ENCODE data around the gene A3GALT2. TPM values are rescaled to one million over a fixed set of nuclear protein-coding genes. Genes with fewer than 3 reads are reported as not detected.

The A3GALT2 gene
- total RNA-seq, 2 experiments from 2014 or later: not detected

DNA sequence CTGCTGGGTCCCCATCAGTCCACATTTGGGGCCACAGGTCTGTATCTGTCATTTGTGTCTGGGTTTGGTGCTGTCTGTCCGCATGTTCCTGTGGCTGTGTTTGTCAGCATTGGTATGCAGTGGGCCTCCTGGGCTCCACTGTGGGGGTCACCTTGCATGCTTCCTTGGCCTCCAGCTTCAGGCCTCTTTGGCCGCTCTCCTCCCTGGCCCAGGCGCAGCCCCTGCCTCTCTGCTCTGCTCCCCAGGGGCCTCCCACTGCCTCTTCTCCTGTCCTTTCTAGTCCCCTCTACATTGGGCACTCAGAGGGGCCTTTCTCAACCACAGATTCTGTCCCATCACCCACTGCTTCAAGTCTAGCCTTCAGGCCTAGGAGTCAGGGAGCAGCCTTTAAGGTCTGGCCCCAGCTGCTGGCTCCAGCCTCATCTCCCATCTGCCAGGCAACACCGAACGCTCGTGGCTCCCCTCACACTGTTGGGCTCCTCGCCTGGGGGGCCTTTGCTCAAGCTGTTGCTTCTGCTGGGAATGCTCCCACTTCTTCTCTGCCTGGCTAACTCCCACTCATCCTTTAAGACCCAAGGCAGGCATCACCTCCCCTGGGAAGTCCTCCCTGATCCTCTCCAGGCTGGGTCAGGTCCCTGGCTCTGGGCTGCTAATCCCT lies 50.0 kb downstream of the A3GALT2 start:
- H3K9me3 ChIP-seq (ENCODE audit: low read length): no peaks in the 10 kb centered on the region
- no peaks in the 10 kb centered on the region for H3K79me2 ChIP-seq (ENCODE audit: insufficient read depth, low read depth, low read length)
- no peak overlapping the region for H3K4me2 ChIP-seq (ENCODE audit: low read length)
- ChIA-PET POLR2A (interaction anchor here (0.8 kb wide), 1 partner anchor 90 kb away, joined by 3 read pairs; no protein-coding TSS in a partner anchor), CTCF (ENCODE audit: unreplicated experiment) (no interaction called here)
- no peak overlapping the region for H2AFZ ChIP-seq (ENCODE audit: low read length)
- no peaks in the 10 kb centered on the region for H3K9me2 ChIP-seq (ENCODE audit: insufficient read depth, low read length)
- H3K27ac ChIP-seq (ENCODE audit: low read depth, low read length, poor library complexity, severe bottlenecking): no peak overlapping the region
- no peak for TF ChIP-seq EZH2phosphoT487 (IDR thresholded peaks at IDR 0.05; ENCODE audit: borderline replicate concordance, low read depth, low read length)
- TF ChIP-seq, protein P1, sequence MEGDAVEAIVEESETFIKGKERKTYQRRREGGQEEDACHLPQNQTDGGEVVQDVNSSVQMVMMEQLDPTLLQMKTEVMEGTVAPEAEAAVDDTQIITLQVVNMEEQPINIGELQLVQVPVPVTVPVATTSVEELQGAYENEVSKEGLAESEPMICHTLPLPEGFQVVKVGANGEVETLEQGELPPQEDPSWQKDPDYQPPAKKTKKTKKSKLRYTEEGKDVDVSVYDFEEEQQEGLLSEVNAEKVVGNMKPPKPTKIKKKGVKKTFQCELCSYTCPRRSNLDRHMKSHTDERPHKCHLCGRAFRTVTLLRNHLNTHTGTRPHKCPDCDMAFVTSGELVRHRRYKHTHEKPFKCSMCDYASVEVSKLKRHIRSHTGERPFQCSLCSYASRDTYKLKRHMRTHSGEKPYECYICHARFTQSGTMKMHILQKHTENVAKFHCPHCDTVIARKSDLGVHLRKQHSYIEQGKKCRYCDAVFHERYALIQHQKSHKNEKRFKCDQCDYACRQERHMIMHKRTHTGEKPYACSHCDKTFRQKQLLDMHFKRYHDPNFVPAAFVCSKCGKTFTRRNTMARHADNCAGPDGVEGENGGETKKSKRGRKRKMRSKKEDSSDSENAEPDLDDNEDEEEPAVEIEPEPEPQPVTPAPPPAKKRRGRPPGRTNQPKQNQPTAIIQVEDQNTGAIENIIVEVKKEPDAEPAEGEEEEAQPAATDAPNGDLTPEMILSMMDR (conservative IDR thresholded peaks at IDR 0.05; ENCODE audit: low read length): no peak
- no TSS peak for BruUV-seq (replicated peaks)
- no peaks in the 10 kb centered on the region for H3K36me3 ChIP-seq (ENCODE audit: insufficient read depth, low read length)
- intact Hi-C loops (cut with micrococcal nuclease; ENCODE audit: unreplicated experiment): no loop called here
- no peak for DNase-seq (ENCODE audit: low spot score)
- H3K4me3 ChIP-seq (ENCODE audit: low read depth, low read length, poor library complexity, severe bottlenecking): no peak overlapping the region
- no peaks in the 10 kb centered on the region; the same call in 1 of the 2 replicates for H4K20me1 ChIP-seq (ENCODE audit: insufficient read depth, low read length)
- H3K4me1 ChIP-seq (ENCODE audit: insufficient read depth, low read length, poor library complexity, severe bottlenecking): no peaks in the 10 kb centered on the region

- Histone ChIP-seq H3K4me3 (ENCODE audit: low read depth, low read length, poor library complexity, severe bottlenecking) (no peak overlapping the region), H2AFZ (ENCODE audit: low read length) (no peak overlapping the region), H3K4me2 (ENCODE audit: low read length) (no peak overlapping the region), H3K9me3 (ENCODE audit: low read length) (no peaks in the 10 kb centered on the region), H3K36me3 (ENCODE audit: insufficient read depth, low read length) (no peaks in the 10 kb centered on the region), H3K79me2 (ENCODE audit: insufficient read depth, low read depth, low read length) (no peaks in the 10 kb centered on the region), H3K9me2 (ENCODE audit: insufficient read depth, low read length) (no peaks in the 10 kb centered on the region), H4K20me1 (ENCODE audit: insufficient read depth, low read length) (no peaks in the 10 kb centered on the region; the same call in 1 of the 2 replicates), H3K27ac (ENCODE audit: low read depth, low read length, poor library complexity, severe bottlenecking) (no peak overlapping the region), H3K4me1 (ENCODE audit: insufficient read depth, low read length, poor library complexity, severe bottlenecking) (no peaks in the 10 kb centered on the region)
- POLR2A ChIA-PET: interaction anchor here (0.8 kb wide), 1 partner anchor 89 kb away, joined by 3 read pairs; no protein-coding TSS in a partner anchor
- no peak for TF ChIP-seq EZH2phosphoT487 (IDR thresholded peaks at IDR 0.05; ENCODE audit: borderline replicate concordance, low read depth, low read length)
- TF ChIP-seq, protein P1 (conservative IDR thresholded peaks at IDR 0.05; ENCODE audit: low read length): no peak
- no TSS peak for BruUV-seq (replicated peaks)
- CTCF ChIA-PET (ENCODE audit: unreplicated experiment): no interaction called here
- no peak for DNase-seq (ENCODE audit: low spot score)
- intact Hi-C loops (cut with micrococcal nuclease; ENCODE audit: unreplicated experiment): no loop called here
Measured at GRCh38 chr1:33270379-33270778, 50.5 kb downstream of the A3GALT2 start.

- TF ChIP-seq, protein P1 (conservative IDR thresholded peaks at IDR 0.05; ENCODE audit: low read length): no peak
- TF ChIP-seq EZH2phosphoT487 (IDR thresholded peaks at IDR 0.05; ENCODE audit: borderline replicate concordance, low read depth, low read length): no peak
- no TSS peak for BruUV-seq (replicated peaks)
- ChIA-PET POLR2A (no interaction called here), CTCF (ENCODE audit: unreplicated experiment) (no interaction called here)
- DNase-seq (ENCODE audit: low spot score): no peak
- Histone ChIP-seq H3K36me3 (ENCODE audit: insufficient read depth, low read length) (no peaks in the 10 kb centered on the region), H3K4me1 (ENCODE audit: insufficient read depth, low read length, poor library complexity, severe bottlenecking) (no peaks in the 10 kb centered on the region), H3K9me3 (ENCODE audit: low read length) (no peaks in the 10 kb centered on the region), H3K27ac (ENCODE audit: low read depth, low read length, poor library complexity, severe bottlenecking) (no peak overlapping the region), H3K4me2 (ENCODE audit: low read length) (no peak overlapping the region), H3K4me3 (ENCODE audit: low read depth, low read length, poor library complexity, severe bottlenecking) (no peak overlapping the region), H4K20me1 (ENCODE audit: insufficient read depth, low read length) (no peaks in the 10 kb centered on the region; the same call in 1 of the 2 replicates), H3K79me2 (ENCODE audit: insufficient read depth, low read depth, low read length) (no peaks in the 10 kb centered on the region), H2AFZ (ENCODE audit: low read length) (no peak overlapping the region), H3K9me2 (ENCODE audit: insufficient read depth, low read length) (no peaks in the 10 kb centered on the region)
- intact Hi-C loops (cut with micrococcal nuclease; ENCODE audit: unreplicated experiment): no loop called here
Measured at GRCh38 chr1:33269621-33270020, 51.3 kb downstream of the A3GALT2 start.
